GM18873 (cell line): ENCODE measurements around the gene RALGAPA1.
"Not testable (repeated sequence)": the region's sequence is repeated elsewhere in the genome, so short reads cannot be mapped to it uniquely, and the experiment has no call there.

Experiments used
- ATAC-seq: cut with Tn5 transposase; IDR thresholded peaks from one replicate; pipeline ENCODE4 v1.9.1; 2021; ENCODE audit warnings: mild to moderate bottlenecking, moderate library complexity, moderate number of reproducible peaks; ENCODE audit not compliant: unreplicated experiment, low FRiP score

The RALGAPA1 gene

GRCh38 chr14:35808638-35809563, at the start of gene RALGAPA1:
RALGAPA1 (minus strand) TSS chr14:35809295; CDS start chr14:35808835, 460 bp downstream.
- peak; percentile 94 for ATAC-seq

GRCh38 chr14:35858521-35859209, 49.6 kb upstream of the RALGAPA1 start:
- no peak for ATAC-seq

GRCh38 chr14:35855876-35856481, 46.9 kb upstream of the RALGAPA1 start:
- ATAC-seq = peak; percentile 96

- no peak for ATAC-seq
Observed at GRCh38 chr14:35854696-35855270, 45.7 kb upstream of the RALGAPA1 start.

GRCh38 chr14:35853225-35853624, 44.1 kb upstream of the RALGAPA1 start:
- ATAC-seq = no peak

GRCh38 chr14:35851823-35852222, 42.7 kb upstream of the RALGAPA1 start:
- ATAC-seq = no peak

- ATAC-seq = no peak
Observed at GRCh38 chr14:35849122-35849521, 40.0 kb upstream of the RALGAPA1 start.

- ATAC-seq = no peak
Observed at GRCh38 chr14:35847636-35848035, 38.5 kb upstream of the RALGAPA1 start.

- ATAC-seq = no peak
Observed at GRCh38 chr14:35844494-35844893, 35.4 kb upstream of the RALGAPA1 start.

GRCh38 chr14:35842245-35842644, 33.1 kb upstream of the RALGAPA1 start:
- ATAC-seq = not testable (repeated sequence)

- not testable (repeated sequence) for ATAC-seq
Observed at GRCh38 chr14:35841704-35842103, 32.6 kb upstream of the RALGAPA1 start.

- no peak for ATAC-seq
Observed at GRCh38 chr14:35835208-35835982, 26.3 kb upstream of the RALGAPA1 start.

GRCh38 chr14:35829449-35829848, 20.4 kb upstream of the RALGAPA1 start:
- ATAC-seq = no peak

GRCh38 chr14:35827678-35828472, 18.8 kb upstream of the RALGAPA1 start:
- no peak for ATAC-seq

GRCh38 chr14:35826952-35827416, 17.9 kb upstream of the RALGAPA1 start:
- peak; percentile 1 for ATAC-seq

GRCh38 chr14:35826218-35826951, 17.3 kb upstream of the RALGAPA1 start, which contains the start of gene BRMS1L:
BRMS1L (plus strand) TSS chr14:35826338; CDS start chr14:35826517, 179 bp downstream.
- peak; percentile 98 for ATAC-seq

- no peak for ATAC-seq
Observed at GRCh38 chr14:35825968-35826217, 16.8 kb upstream of the RALGAPA1 start.

GRCh38 chr14:35824446-35825165, 15.5 kb upstream of the RALGAPA1 start:
- ATAC-seq = not testable (repeated sequence)
